Fibroblast of mammary gland (primary cell): ENCODE measurements around the gene SUPT5H.

ENCODE experiments used
- DNase-seq: peaks from one replicate; pipeline ENCODE4 v3.0.0-alpha.2; 2010; ENCODE audit warnings: low read depth
- H3K4me3 ChIP-seq: 2 replicates; pipeline ENCODE4 v1.5.1; 2011; ENCODE audit warnings: low read depth, mild to moderate bottlenecking, low read length, moderate library complexity; ENCODE audit not compliant: control insufficient read depth
- TF ChIP-seq, protein P1 (sequence below): conservative IDR thresholded peaks from 2 replicates; pipeline ENCODE4 v1.5.1; 2011; ENCODE audit warnings: low read depth, low read length, inconsistent platforms; ENCODE audit not compliant: control insufficient read depth, insufficient read depth

SUPT5H gene

DNA sequence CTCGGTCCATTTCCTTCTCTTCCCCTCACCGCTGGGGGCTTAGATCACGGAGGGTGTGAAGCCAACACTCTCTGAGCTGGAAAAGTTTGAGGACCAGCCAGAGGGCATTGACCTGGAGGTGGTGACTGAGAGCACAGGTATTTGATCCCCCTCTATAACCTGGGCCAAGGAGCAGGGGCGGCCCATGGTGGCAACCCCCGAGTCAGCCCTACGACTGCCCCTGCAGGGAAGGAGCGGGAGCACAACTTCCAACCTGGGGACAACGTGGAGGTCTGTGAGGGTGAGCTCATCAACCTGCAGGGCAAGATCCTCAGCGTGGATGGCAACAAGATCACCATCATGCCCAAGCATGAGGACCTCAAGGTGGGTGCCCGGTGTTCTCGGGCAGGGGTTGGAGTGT, 23.7 kb downstream of the SUPT5H start:
- no peak overlapping the region for H3K4me3 ChIP-seq
- TF ChIP-seq, protein P1, sequence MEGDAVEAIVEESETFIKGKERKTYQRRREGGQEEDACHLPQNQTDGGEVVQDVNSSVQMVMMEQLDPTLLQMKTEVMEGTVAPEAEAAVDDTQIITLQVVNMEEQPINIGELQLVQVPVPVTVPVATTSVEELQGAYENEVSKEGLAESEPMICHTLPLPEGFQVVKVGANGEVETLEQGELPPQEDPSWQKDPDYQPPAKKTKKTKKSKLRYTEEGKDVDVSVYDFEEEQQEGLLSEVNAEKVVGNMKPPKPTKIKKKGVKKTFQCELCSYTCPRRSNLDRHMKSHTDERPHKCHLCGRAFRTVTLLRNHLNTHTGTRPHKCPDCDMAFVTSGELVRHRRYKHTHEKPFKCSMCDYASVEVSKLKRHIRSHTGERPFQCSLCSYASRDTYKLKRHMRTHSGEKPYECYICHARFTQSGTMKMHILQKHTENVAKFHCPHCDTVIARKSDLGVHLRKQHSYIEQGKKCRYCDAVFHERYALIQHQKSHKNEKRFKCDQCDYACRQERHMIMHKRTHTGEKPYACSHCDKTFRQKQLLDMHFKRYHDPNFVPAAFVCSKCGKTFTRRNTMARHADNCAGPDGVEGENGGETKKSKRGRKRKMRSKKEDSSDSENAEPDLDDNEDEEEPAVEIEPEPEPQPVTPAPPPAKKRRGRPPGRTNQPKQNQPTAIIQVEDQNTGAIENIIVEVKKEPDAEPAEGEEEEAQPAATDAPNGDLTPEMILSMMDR: no peak
- DNase-seq: no peak

GRCh38 chr19:39469567-39469966, 24.2 kb downstream of the SUPT5H start:
- DNase-seq: no peak
- TF ChIP-seq, protein P1: no peak
- no peak overlapping the region for H3K4me3 ChIP-seq

DNA sequence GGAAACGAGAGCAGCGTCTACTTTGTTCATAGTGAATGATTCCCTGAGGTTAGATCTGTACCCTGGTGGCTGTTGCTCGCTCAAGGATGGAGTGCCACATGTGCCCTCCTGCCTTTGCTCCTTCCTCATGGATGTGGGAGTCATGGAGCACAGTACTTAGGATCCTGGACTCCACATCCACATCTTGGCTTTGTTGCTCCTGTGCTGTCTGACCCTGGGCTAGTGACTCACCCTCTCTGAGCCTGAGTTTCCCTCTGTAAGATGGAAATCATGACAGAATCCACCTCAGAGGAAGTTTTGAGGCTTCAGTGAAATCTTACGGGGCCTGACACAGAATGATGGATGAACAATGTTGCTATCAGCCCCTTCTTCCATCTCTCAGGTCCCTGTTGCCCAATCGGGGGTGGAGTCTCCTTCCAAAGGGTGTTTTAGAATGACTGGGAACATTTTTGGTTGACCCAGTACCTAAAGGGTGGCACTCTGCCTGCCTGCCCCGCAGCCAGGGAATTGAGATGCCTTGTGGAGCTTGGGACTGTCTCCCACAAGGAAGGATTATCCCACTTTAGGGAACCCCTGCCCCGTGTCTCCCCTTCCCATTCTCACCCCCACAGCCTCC, 25.4 kb downstream of the SUPT5H start:
- DNase-seq: peak; percentile 38
- TF ChIP-seq, protein P1: no peak
- no peak overlapping the region for H3K4me3 ChIP-seq

- DNase-seq: no peak
- H3K4me3 ChIP-seq: no peak overlapping the region
- TF ChIP-seq, protein P1: no peak
Observed at GRCh38 chr19:39471756-39472536, 26.6 kb downstream of the SUPT5H start.

GRCh38 chr19:39472746-39473442, 27.5 kb downstream of the SUPT5H start:
- TF ChIP-seq, protein P1: no peak
- DNase-seq: no peak
- H3K4me3 ChIP-seq: no peak overlapping the region

GRCh38 chr19:39473443-39473960, 28.1 kb downstream of the SUPT5H start:
- no peak overlapping the region for H3K4me3 ChIP-seq
- TF ChIP-seq, protein P1: no peak
- DNase-seq: no peak
